ENCODE data around the gene FBXO10.
"Not testable (repeated sequence)": the region's sequence is repeated elsewhere in the genome, so short reads cannot be mapped to it uniquely, and the experiment has no call there.

Gene FBXO10

DNA sequence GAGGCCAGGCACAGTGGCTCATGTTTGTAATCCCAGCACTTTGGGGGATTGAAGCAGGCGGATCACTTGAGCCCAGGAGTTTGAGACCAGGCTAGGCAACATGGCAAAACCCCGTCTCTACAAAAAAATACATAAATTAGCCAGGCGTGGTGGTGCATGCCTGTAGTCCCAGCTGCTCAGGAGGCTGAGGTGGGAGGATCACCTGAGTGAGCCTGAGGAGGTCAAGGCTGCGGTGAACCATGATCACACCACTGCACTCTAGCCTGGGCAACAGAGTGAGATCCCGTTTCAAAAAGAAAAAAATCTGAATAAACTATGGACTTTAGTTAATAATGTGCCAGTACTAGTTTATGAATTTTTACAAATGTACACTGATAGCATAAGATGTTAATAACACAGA lies 66.1 kb downstream of the FBXO10 start:
- not testable (repeated sequence) for DNase-seq

DNA sequence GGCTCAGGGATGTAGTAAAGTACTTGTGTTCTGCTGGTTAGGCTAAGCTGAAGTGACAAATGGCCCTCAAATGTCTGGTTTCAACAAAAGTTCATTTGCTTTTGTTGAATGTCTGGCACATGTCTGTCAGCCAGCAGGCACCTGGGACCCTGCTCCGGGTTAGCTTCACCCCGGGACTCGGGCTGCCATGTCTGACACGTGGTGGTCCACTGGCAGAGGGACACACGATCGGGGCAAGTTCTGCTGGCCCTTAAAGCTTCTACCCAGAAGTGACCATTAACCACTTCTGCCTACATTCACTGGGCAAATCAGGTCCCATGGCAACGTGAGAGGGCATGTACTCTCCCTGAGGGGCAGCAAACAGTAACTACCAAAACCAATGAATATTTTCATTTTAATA lies 66.6 kb downstream of the FBXO10 start:
- DNase-seq = no peak

DNA sequence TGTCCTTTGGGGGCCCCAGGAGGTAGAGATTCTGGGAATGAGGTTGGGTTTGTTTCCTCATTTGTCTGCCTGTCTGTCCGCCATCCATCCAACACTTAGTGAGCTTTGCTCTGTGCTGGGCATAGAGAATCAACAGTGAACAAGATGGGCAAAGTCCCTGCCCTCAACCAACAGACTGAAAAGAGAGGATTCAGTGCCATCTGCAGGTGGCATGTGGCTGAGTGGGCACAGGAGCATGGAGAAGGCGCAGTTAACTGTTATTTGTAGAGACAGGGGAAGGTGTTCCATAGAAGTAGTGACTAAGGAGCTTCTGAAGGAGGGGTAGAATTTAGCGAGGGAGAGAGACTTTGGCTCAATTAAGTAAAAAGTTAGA lies 67.4 kb downstream of the FBXO10 start:
- DNase-seq = no peak

DNA sequence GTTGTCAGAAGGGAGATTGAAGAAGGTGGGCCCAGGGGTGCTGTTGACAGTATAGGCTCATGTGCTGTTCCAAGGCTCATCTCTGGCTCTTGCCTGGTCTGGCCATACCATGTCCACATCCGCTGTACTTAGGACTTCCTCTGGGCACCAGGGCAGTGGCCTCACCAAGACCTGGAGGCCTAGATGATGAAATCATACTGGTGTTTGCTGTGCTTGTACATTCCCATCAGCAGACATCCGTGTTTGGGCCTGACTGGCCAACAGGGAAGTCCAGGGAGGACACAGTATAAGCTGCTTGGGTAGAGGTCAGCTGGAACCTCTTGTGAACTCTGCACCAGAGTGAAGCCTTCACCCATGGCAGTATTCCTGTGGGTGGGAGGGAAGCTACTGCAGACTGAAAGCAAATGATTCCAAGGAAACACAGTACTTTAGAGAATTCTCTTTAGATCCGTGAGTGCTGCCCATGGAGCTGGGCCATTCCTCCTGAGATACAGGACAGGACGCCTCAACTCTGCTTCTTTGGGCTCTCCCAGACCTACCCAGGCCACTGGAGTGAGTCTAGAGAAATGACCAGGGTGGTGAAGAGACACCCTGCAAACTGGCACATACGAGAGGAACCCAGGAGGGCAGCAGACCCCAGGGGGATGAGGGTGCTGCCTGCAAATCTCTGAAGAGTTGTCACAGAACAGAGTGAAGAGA lies 67.9 kb downstream of the FBXO10 start:
- DNase-seq = no peak

DNA sequence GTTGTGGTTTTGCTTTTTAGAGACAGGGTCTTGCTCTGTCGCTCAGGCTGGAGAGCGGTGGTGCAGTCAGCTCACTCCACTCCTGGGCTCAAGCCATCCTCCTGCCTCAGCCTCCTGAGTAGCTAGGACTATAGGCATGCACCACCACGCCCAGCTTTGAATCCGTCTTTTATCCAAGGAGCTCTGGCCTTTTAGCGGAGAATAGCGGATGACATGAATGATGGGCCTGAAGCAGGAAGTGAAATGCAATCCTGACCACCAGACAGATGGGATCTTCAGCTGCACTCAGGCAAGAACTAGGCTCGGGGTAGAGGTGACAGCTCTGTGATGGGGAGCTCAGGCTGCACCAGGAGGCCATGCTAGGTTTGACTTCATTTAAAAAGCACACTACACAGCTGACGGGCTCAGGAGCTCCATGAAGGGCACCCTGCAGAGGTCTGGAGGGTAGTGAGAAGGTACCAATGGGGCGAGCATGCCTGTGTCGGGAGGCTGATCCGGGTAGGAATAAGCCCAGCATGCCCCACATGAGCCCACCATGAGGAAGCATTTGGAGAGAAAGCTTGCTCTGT lies 68.5 kb downstream of the FBXO10 start:
- no peak for DNase-seq

DNA sequence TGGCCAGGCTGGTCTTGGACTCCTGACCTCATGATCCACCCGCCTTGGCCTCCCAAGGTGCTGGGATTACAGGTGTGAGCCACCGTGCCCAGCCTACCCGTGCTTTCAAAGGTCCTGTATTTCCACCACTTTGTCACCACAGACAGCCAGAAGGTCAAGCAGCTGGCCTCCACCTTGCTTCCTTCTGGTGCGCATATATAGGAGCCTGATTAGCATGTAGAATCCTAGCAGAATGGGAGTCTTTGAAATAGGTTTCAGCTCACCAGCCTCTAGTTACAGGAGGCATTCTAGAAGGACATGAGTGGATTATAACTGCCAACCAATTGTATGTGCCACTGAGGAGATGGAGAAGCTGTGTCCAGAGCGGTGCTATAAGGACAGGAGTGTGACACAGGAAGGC lies 71.6 kb downstream of the FBXO10 start:
- DNase-seq = no peak

DNA sequence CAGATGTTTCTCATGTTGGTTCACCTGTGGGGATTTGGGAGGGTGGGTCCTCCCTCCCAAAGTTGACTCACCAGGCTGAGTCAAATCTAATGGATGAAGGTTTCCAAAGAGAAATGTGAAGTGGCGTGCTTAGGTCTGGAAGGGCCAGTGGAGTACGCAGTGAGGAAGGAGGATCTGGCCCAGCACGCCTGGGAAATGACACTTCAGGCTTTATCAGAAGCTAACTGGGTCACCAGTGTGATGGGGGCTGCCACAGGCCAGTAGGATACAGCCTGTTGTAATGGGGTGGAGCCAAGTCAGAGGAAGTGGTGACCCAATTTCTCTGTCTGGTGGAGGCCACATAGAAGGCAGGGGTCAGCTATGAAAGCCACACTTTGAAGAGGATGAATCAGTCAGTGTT lies 72.4 kb downstream of the FBXO10 start:
- no peak for DNase-seq

DNA sequence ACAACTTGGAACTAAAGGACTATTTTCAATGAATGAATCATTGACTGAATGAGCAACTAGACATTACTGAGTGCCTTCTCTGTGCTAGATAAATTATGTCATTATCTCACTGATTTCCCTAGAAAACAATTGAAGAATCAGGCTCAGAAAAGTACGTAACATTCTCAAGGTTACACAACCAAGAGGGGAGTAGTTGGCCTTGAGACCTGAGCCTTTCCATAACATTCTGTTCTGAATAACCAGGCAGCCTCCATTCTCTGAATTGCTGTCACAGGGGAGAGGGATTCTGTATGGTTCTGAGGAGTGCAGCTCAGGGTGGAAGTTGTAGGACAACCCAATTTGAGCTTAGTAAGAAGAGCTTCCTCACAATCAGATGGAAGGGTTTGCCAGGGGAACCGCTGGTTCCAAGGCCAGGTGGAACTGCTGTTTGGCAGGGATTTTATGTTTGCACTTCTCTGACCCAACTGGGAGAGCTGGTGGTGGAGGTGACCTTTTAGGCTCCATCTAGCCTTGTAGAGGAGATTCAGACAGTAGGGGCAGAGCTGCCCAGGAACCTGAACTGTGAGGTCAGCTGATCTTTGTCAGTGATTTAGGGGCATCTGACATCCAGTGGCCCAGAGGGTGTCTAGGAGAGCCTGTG lies 74.1 kb downstream of the FBXO10 start:
- DNase-seq = no peak

DNA sequence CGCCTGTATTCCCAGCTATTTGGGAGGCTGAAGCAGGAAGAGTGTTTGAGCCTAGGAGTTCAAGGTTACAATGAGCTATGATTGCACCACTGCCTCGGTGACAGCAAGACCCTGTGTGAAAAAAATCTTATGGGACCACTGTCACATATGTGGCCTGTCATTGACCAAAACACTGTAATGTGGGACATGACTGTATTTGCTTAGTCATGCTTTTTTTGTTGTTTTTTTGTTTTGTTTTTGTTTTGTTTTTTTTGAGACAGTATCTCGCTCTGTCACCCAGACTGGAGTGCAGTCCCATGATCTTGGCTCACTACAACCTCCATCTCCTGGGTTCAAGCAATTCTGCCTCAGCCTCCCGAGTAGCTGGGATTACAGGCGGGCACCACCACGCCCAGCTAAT lies 76.9 kb downstream of the FBXO10 start:
- DNase-seq = no peak

DNA sequence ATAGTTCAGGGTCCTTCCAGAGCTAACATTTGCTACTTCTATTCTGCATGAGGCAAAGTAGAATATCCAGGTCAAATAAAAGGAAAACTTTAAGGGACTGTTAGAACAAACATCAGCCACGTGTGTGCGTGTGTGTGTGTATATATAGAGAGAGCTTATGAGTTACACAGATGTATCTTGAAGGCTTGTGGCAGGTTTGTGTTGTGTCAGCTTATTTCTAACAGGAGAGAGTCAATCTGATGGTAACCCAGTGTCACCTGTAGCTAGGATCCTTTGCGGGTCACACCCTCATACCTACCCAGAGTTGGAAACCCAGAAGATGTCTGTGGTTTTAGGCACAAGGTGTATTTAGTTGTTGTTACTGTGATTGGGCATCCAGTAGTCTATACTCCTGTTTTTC lies 77.7 kb downstream of the FBXO10 start:
- DNase-seq = no peak

DNA sequence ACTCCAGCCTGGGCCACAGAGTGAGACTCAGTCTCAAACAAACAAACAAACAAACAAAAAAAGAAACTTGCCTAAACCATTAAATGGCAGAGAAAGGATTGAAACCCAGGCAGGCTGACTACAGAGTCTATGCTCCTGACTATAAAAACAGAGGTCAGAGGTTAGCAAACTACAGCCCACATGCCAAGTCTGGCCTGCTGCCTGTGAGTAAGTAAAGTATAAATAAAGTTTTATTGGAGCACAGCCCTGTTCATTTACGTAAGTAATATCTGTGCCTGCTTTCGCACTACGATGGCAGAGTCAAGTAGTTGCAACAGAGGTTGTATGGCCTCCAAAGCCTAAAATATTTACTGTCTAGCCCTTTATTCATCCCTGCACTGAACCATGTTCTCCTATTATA lies 78.9 kb downstream of the FBXO10 start:
- no peak for DNase-seq

DNA sequence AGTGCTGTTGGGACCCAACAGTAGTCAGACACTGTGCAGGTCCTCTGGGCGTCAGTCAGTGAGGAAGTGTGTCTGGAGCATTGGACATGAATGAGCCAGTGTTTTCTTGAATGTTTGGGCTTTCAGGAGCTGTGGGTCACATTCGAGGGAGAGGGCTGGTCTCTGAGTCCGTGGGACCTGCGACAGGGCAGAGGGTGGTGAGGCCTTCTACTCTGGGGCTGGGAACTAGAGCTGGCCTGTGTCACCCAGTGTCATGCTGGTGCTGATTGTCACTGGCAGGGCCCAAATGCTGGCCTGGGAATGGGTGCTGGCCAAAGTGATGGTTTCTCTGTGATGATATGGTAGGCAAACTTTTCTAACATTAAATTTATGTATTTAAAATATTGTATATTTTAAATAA lies 80.2 kb downstream of the FBXO10 start:
- no peak for DNase-seq

DNA sequence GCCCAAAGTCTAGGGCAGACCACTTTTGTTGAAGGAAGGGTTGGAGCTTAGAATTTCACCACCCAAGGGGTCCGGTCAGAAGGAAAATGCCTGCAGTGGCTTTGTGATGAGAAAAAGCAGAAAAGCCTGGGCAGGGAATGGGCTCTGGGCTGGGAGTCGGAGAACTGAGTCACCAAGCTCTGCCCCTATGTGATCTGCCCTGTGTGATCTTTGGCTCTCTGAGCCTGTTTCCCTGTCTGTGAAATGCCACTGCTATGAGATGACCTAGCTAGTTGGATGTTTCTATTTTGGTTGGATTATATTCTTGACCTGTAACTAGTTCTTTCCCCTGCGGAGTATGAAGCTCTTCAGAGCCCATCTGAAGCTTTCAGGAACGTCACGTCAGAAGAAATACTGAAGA lies 80.6 kb downstream of the FBXO10 start:
- no peak for DNase-seq

DNA sequence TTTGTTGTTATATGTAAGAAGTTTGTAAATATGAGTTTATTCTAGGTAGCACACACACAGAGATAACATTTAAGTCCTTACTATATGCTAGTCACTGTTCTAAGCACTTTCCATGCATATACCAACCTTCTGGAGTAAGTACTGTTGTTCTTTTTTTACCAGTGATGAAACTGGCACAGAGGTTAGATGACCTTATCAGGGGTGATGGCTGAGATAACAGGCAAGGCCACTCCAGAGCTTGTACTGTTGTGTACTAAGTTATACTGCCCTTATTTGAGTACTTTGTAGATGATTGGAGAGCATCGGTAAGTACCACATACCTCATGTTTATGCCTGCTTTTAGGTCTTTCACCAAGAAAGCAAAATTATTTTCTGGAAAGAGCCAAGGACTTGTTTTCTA lies 84.2 kb downstream of the FBXO10 start:
- DNase-seq = no peak

DNA sequence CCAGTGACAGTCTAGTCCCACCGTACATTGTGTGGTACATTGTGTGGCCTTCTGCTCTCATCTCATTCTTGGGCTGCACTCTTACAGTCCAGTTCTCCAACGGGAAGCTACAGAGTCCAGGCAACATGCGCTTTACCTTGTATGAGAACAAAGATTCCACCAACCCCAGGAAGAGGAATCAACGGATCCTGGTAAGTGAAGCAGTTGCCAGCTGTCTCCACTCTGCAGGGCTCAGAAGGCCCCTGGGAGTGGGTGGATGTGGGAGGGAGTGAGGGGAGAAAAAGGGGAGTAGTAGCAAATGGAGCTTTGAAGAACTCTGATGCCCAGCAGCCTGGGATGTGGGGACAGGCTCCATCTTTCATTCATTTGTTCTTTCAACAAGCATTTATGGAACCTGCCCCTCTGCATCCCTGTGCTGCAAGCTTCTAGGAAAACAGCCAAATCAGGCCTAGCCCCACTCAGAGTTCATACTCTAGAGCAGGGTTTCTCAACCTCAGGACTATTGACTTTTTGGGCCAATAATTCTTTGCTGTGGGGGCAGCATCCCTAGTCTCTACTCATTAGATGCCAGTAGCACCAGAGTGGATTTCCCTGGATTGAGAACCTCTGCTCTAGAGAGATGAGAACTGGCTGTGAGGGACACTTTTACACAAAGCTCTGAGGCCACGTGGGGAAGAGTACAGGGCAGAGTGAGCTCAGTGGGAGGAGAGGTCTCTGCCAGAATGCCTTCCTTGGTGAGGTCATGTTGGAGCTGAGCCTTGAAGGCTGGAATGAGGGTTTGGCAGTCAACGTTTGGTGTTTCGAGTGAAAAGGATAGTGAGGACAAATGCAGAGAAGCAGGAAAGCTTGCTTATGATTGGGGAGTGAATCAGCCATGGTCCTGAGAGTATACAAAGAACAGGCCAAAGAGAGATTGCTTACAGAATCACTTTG lies 89.3 kb downstream of the FBXO10 start:
- DNase-seq = no peak

DNA sequence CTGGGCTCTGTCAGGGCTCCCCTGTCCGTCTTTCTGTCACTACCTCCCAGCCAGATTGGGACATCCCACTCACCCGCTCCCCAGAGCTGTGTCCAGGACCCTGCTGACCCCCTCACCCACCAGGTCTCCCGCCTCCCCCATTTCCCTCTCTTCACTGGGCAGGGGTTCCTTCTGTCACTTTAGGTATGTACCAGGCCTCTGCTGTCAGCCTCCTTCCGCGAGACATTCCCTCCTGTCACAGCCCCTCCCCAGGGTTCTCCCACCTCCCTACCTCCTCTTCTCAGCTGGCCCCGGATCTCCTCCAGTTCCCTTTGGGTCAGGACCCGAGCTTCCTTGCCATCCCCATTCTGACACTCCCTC lies 89.9 kb downstream of the FBXO10 start:
- no peak for DNase-seq

DNA sequence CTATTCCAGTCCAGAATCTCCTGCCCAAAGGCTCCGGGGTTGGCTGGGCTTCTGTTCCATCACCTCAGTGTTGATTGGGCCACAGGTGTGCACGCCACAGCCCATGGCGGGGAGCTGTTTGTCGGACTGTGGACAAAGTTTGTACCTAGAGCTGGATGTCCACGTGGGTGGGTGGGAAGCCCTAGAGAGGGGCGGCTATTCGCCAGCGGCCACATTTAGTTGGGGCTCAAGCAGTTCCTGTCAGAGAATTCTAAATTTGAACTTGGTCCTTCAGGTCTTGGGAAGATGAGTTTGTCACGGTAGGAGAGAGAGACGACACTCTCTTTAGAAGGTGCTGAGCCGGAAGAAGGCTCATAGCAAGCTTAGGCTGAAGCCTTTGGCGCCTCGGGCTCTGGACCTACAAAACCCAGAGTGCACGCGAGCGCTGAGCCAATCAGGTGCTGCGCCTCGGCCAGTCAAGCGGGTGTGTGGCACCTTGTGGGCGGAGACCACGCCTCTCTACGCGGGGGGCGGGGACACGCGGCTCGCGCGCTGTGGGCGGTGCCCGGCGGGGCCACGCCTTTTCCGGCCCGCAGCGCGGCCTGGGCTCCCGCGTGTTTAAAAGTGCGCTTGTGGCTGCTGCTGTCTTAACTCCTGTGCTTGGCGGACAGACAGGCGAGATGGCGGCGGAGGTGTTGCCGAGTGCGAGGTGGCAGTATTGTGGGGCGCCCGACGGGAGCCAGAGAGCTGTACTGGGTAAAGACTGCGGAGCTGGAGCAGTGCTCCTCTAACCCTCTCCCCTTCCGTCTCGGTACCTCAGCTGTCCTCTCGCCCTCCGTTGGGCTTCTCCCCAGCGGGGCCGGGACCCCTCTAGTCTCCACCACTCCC lies 90.6 kb downstream of the FBXO10 start, which contains the start of gene POLR1E:
Gene POLR1E, plus strand, starts transcription at position 560 of the 867 bp plus-strand sequence. Its CDS starts 100 bp downstream, at position 660.
- peak; percentile 99 for DNase-seq

DNA sequence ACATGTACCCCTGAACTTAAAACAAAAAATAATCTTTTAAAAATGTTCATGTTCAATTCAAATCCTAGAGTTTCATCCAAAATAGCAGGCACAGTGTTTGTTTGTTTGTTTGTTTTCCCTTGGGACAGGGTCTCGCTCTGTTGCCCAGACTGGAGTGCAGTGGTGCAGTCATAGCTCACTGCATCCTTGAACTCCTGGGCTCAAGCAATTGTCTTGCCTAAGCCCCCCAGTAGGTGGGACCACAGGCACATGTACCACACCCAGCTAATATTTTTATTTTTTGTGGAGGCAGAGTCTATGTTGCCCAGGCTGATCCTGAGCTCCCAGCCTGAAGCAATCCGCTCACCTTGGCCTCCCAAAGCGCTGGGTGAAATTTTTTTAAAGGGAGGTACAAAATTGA lies 95.4 kb downstream of the FBXO10 start:
- DNase-seq = no peak

DNA sequence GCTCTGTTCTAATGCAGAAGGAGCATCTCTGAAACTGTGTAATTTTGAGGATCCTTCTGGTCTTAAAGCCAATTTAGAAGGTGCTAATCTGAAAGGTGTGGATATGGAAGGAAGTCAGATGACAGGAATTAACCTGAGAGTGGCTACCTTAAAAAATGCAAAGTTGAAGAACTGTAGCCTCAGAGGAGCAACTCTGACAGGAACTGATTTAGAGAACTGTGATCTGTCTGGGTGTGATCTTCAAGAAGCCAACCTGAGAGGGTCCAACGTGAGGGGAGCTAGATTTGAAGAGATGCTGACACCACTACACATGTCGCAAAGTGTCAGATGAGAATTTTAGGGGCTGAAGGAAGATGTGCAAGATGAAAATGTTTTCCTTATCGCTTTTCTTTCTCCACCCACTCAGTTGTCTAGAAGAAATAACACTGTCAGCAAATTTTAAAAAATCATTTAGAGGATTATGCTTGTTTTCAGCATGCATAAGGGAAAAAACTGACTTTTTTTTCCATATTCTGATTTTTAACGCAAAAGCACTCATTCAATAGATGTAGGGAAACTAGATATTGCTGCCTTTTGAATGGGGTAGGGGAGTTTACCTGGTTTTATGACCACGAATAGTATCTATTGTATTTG lies 98.1 kb downstream of the FBXO10 start:
- not testable (repeated sequence) for DNase-seq

DNA sequence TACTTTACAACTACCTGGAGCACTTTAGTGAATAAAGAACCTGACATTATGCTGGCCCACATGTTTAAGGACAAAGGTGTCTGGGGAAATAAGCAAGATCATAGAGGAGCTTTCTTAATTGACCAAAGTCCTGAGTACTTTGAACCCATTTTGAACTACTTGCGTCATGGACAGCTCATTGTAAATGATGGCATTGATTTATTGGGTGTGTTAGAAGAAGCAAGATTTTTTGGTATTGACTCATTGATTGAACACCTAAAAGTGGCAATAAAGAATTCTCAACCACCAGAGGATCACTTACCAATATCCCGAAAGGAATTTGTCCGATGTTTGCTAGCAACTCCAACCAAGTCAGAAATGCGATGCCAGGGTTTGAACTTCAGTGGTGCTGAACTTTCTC lies 98.7 kb downstream of the FBXO10 start:
- not testable (repeated sequence) for DNase-seq

DNA sequence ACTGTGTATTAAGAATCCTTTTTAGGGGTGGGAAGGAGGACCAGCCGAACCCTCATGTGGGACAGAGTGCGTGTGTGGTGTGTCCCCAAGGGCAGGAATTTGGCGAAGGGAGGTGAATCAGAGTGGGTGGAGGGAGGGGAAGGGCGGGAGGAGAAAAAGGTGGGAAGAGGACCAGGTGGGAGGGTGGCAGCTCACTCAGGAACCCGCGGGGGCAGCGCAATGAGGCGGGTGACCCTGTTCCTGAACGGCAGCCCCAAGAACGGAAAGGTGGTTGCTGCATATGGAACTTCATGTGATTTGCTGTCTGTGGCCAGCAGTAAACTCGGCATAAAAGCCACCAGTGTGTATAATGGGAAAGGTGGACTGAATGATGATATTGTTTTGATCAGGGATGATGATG lies 99.2 kb downstream of the FBXO10 start:
- DNase-seq = no peak

DNA sequence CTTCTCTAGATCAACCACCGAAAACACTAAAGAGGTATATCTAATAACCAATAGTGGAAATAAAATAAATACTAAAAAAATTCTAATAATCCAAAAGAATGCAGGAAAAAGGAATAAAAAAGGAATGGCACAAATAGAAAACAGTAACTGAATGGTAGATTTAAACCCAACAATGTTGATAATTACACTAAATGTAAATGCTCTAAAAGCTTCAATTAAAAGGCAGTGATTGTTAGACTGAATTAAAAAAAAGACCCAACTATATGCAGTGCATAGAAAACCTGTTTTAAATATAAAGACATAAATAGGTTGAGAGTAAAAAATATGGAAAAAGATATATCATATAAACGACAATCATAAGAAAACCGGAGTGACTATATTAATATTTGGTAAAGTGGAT lies 101.7 kb downstream of the FBXO10 start:
- DNase-seq = no peak
